Lower lobe of right lung (tissue), 2 donors: ENCODE results near the gene PLCXD3. TPM values are rescaled to one million over a fixed set of nuclear protein-coding genes. Genes with fewer than 3 reads are reported as not detected.

ENCODE experiments used
- ATAC-seq, 2 donors: fragments of 200-7000 bp; cut with Tn5 transposase; one replicate each; pipeline ENCODE4 v1.9.1; 2020 to 2022; ENCODE audit warnings: mild to moderate bottlenecking in 2 of 2, moderate library complexity in 2 of 2
- DNase-seq: peaks from one replicate; pipeline ENCODE4 v3.0.0-alpha.2; 2020
- H3K27ac ChIP-seq: fragments of 200-600 bp; one replicate; pipeline ENCODE4 v1.8.0; 2022
- H3K27me3 ChIP-seq: fragments of 200-600 bp; one replicate; pipeline ENCODE4 v1.8.0; 2022; ENCODE audit warnings: low read depth
- H3K36me3 ChIP-seq: fragments of 200-600 bp; one replicate; pipeline ENCODE4 v1.8.0; 2022; ENCODE audit warnings: mild to moderate bottlenecking
- H3K4me1 ChIP-seq: fragments of 200-600 bp; one replicate; pipeline ENCODE4 v1.8.0; 2022
- H3K4me3 ChIP-seq: fragments of 200-600 bp; one replicate; pipeline ENCODE4 v1.8.0; 2022; ENCODE audit warnings: mild to moderate bottlenecking
- H3K9me3 ChIP-seq: fragments of 200-600 bp; one replicate; pipeline ENCODE4 v1.8.0; 2022
- CTCF ChIP-seq: fragments of 200-600 bp; IDR thresholded peaks from one replicate; pipeline ENCODE4 v1.8.0; 2022; ENCODE audit warnings: antibody characterized with exemption, mild to moderate bottlenecking
- intact Hi-C: fragments of 100-400 bp; cut with DNase I; formaldehyde crosslinking; loops from one replicate; pipeline ENCODE4 v1.11.0; 2022
- total RNA-seq: library from RNA; stranded (reverse); fragmentation: NEBNext Ultra II Directional; extraction: Animal tissue kit (Norgen Biotek cat#: 25700); gene quantifications from one replicate; pipeline ENCODE4 v1.2.1, GENCODE V29; 2021
- donor health status: DM: no; HTN: yes; CAD: no; lungs with severe emphysema.

PLCXD3 gene
- total RNA-seq, 1 donor from 2014 or later, result 2.8 TPM

- intact Hi-C loops, result no loop called here
- Histone ChIP-seq H3K36me3 (no peaks in the 10 kb centered on the region), H3K27me3 (no peaks in the 10 kb centered on the region), H3K27ac (no peak overlapping the region), H3K4me1 (no peaks in the 10 kb centered on the region), H3K9me3 (no peaks in the 10 kb centered on the region), H3K4me3 (no peak overlapping the region)
- TF ChIP-seq CTCF, result no peak
- ATAC-seq, result no peak
- DNase-seq, result no peak
These were observed 97.9 kb downstream of the PLCXD3 start for GRCh38 chr5:41412496-41412895.

- Histone ChIP-seq H3K27me3 (no peaks in the 10 kb centered on the region), H3K27ac (no peak overlapping the region), H3K9me3 (no peaks in the 10 kb centered on the region), H3K36me3 (no peaks in the 10 kb centered on the region), H3K4me1 (no peaks in the 10 kb centered on the region), H3K4me3 (no peak overlapping the region)
- ATAC-seq (no peak), DNase-seq (no peak)
- intact Hi-C loops, result no loop called here
- no peak for TF ChIP-seq CTCF
These were observed 99.7 kb downstream of the PLCXD3 start for GRCh38 chr5:41410737-41411136.

- Histone ChIP-seq H3K4me1 (no peaks in the 10 kb centered on the region), H3K4me3 (no peak overlapping the region), H3K27me3 (no peaks in the 10 kb centered on the region), H3K36me3 (no peaks in the 10 kb centered on the region), H3K27ac (no peak overlapping the region), H3K9me3 (no peaks in the 10 kb centered on the region)
- no peak for ATAC-seq
- intact Hi-C loops, result no loop called here
- DNase-seq, result no peak
- no peak for TF ChIP-seq CTCF
These were observed 100.1 kb downstream of the PLCXD3 start for GRCh38 chr5:41410307-41410706.

- TF ChIP-seq CTCF, result no peak
- Histone ChIP-seq H3K4me1 (no peaks in the 10 kb centered on the region), H3K9me3 (no peaks in the 10 kb centered on the region), H3K27me3 (no peaks in the 10 kb centered on the region), H3K4me3 (no peak overlapping the region), H3K27ac (no peak overlapping the region), H3K36me3 (no peaks in the 10 kb centered on the region)
- no peak for DNase-seq
- intact Hi-C loops, result no loop called here
- ATAC-seq, result no peak
These were observed 101.5 kb downstream of the PLCXD3 start for GRCh38 chr5:41408676-41409443.

GRCh38 chr5:41406936-41407335 lies 103.5 kb downstream of the PLCXD3 start:
- no peaks in the 10 kb centered on the region for H3K27me3 ChIP-seq
- H3K4me3 ChIP-seq, result no peak overlapping the region
- intact Hi-C loops, result no loop called here
- no peaks in the 10 kb centered on the region for H3K9me3 ChIP-seq
- DNase-seq, result no peak
- TF ChIP-seq CTCF, result no peak
- H3K36me3 ChIP-seq, result no peaks in the 10 kb centered on the region
- H3K4me1 ChIP-seq, result no peaks in the 10 kb centered on the region
- ATAC-seq, result no peak
- H3K27ac ChIP-seq, result no peak overlapping the region
